CD4-positive, alpha-beta T cell treated with Interleukin-6 at 100 ng/mL for 8 hours (primary cell): Measurements from ENCODE around the gene SGPP1.
"Not testable (repeated sequence)": the region's sequence is repeated elsewhere in the genome, so short reads cannot be mapped to it uniquely, and the experiment has no call there.

Experiments used
- DNase-seq: peaks from one replicate; pipeline ENCODE4 v3.0.0-alpha.2; 2020; ENCODE audit warnings: mixed read lengths, low spot score

SGPP1 gene

DNA sequence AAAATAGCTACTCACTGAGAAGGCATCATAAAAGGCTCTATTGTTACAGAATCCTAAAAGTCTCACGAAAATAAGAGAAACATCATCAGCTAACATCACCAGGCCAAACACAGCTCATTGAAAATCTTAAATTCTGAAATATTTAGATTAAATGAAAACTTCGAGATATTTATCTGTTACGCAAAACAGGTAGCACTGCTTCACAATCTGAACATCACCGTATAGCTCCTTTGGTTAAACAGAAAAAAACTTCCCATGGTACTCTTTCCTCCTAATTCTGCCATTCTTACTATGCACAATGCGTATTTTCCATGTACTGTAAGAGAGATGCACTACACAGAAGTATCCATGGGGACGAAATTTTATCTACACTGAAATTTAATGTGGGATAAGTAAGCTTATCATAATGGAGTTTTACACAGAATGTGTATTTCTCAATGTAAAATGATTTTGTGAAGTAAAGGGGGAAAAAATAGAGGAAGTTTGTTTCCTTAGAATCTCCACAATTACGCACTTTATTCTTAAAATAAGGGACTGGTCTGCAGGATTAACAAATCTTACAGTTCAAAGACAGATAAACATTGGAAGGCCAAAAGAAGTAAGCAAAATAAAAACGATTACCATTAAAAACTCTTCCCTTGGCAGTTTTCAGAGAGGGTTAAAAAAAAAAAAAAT is 1.9 kb downstream of the SGPP1 start:
- DNase-seq, result no peak

DNA sequence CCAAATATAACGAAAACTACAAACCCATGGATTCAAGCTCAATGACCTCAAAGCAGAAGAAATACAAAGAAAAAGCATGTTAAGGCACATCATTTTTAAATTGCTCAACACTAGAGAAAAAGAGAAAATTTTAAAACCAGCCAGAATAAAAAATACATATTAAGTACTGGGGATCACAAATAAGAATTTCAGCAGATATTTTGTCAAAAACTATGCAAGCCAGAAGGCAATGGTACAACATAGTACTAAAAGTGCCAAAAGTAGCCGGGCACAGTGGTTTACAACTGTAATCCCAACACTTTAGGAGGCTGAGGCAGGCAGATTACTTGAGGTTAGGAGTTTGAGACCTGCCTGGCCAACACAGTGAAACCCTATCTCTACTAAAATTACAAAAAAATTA is 10.2 kb downstream of the SGPP1 start:
- DNase-seq, result no peak

DNA sequence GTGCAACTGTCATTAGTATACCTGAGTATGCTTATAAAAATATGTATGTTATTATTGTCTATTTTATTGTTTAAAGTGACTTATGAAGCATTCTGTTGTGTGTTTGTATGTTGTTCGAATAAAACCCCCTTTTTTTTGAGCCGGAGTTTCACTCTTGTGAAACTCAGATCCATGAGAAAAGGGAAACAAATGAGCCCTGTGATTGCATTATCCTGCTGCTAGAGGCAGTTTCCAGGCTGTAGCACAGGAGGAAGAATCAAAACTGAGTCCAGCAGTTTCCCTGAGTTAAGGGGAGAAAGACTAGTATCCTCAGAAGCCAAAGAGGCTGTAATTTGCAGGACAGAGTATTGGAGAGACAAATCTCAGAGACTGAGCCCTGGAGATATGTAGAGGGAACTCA is 12.5 kb downstream of the SGPP1 start:
- no peak for DNase-seq

GRCh38 chr14:63713764-63714163 is 14.1 kb downstream of the SGPP1 start:
- no peak for DNase-seq

DNA sequence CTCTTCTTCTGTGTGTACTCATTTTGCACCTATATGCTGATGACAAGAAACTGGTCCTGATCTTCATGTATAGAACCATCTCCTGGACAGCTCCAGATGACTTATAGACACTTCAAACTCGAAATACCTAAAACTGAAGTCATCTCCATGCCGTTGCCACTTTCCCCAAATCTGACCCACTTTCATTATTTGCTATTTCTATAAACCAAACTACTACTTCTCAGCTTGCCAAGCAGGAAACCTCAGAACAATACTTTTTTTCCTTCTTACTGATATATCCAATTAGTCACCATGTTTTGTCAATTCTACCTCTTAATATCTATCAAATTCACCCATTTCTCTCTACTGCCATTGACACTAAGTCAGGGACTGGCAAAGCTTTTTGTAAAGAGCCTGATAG is 14.8 kb downstream of the SGPP1 start:
- no peak for DNase-seq

GRCh38 chr14:63712123-63712522 is 15.7 kb downstream of the SGPP1 start:
- DNase-seq, result no peak

DNA sequence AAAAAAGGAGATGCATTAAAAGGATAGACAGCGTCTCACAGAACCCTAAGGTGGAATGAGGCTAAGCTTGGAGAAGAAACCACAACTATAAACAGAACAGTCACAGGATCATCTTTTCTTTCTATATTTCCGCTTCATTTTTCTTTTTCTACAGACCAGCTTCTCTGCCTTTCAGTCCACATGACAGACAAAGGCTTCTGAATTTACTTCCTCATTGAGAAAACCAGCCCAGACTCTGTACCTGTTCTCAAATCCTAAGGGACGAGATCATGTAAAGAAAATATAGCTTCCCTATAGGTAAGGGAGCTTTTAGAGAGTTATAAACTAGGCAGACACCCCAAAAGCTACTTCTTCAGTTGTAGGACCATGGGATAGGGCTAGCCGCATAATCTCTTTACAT is 17.4 kb downstream of the SGPP1 start:
- DNase-seq, result no peak

DNA sequence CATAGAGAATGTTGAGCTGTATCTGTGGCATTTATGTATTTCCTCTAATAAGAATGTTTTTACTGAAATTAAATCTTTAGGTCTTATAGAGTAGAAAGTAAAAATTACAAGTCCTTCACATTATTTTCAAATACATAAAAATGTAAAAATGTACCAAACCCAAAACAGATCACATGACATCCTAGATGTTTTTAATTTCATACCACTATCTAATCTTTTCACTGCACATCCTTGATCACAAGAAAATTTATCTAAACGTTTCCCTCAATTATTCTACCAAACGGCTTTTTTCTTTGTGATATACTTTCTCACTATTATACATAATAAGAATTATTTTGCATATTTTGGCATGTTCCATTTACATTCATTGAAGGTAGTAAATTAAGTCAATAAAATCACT is 18.3 kb downstream of the SGPP1 start:
- DNase-seq, result no peak

- DNase-seq, result no peak
Measured at GRCh38 chr14:63707216-63707615, 20.6 kb downstream of the SGPP1 start.

DNA sequence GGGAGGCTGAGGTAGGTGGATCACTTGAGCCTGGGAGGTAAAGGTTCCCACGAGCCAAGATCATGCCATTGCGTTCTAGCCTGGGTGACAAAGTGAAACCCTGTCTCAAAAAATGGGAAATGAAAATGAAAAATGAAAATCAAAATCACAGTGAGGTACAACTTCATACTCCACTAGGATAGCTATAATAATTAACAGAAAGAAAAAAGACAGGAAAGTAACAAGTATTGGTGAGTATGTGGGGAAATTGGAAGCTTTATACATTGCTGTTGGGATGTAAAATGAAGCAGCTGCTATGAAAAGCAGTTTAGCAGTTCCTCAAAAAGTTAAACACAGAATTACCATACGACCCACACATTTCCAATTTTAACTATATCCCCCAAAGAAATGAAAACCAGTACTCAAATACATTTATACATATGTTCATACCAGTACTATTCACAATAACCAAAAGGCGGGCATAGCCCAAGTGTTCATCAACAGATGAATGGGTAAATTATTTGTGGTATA is 22.2 kb downstream of the SGPP1 start:
- no peak for DNase-seq

DNA sequence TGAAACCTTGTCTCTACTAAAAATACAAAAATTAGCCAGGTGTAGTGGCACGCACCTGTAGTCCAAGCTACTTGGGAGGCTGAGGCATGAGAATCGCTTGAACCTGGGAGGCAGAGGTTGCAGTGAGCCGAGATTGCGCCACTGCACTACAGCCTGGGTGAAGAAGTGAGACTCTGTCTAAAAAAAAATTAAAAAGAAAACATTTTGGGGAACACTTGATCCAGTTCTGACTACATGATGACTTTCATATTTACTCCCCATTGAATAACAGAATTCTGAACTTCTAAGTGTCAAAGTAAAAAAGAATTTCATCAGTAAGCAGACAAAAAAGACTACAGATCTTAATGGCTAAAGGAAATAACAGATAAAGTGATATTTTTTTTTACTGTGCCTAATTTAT is 25.3 kb downstream of the SGPP1 start:
- not testable (repeated sequence) for DNase-seq

GRCh38 chr14:63701606-63702299 is 26.1 kb downstream of the SGPP1 start:
- DNase-seq, result no peak

GRCh38 chr14:63692310-63693020 is 35.4 kb downstream of the SGPP1 start:
- no peak for DNase-seq

GRCh38 chr14:63689132-63689531 is 38.7 kb downstream of the SGPP1 start:
- no peak for DNase-seq

DNA sequence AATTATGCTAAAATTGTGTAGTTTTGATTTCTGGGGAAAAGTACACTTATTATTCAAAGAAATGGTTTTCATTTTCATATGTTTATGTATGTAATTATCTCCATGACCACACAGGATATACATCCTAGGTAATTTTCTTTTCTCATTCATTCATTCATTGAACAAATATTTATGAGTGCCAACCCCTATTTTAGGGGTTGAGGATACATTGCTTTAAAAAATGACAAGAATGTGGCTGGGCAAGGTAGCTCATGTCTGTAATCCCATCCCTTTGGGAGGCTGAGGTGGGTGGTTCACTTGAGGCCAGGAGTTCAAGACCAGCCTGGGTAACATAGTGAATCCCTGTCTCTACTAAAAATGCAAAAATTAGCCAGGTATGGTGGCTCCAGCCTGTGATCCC is 40.9 kb downstream of the SGPP1 start:
- no peak for DNase-seq

GRCh38 chr14:63685401-63685800 is 42.5 kb downstream of the SGPP1 start:
- DNase-seq, result no peak

GRCh38 chr14:63682727-63683593 is 44.9 kb downstream of the SGPP1 start:
- no peak for DNase-seq

DNA sequence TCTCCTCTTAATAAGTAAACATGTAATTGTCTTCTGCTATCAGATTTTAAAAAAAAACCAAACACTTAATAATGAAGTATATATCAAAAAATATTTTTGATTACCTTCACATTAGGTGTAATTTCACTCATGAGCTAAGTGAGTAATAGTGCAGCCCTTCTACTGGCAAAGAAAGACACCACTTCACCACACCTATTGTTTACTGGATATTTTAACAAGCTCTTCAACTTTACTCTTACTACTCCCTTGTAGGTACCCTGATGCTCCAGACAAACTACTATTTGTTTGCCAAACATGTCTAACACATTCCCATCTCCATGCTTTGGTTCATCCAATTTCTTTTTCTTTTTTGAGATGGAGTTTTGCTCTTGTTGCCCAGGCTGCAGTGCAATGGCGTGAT is 49.3 kb downstream of the SGPP1 start:
- no peak for DNase-seq

DNA sequence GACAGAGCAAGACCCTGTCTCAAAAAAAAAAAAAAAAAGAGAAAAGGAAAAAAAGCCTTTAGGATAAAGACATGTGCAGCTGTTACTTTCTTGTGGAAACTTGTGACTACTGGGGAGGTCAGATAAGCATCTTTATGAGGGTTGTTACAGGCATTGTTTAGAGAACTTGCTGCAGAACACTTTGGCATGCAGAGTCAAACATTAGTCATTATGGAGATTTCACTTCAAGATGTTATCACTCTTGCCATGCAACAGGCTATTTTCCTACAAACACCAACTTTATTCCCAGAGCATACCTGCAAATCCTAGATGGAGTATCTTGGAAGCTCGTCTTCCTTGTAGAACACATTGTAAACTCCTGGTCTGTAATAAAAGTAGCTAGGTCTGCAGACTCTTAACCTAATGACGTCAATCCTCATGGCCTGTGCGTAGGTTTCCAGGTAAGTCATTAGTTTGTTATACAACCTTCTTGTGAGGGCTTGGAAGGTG is 49.9 kb downstream of the SGPP1 start:
- no peak for DNase-seq

DNA sequence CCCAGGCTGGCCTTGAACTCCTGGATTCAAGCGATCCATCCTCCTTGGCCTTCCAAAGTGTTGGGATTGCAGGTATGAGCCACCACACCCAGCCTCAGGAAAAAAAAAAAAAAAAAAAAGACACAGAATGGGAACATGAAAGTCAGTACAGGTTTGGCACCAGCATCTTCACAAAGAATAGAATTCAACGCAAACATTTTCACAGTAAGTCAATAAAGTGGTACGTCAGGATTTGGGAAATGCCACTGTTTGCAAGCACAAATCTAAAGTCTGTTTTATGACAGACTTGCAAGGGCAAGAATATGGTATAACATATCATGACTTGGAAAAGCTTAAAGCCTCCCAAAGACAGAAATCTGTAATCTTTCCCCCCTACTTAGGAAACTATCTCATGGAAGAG is 51.2 kb downstream of the SGPP1 start:
- no peak for DNase-seq

GRCh38 chr14:63673886-63674497 is 53.9 kb downstream of the SGPP1 start:
- no peak for DNase-seq

- no peak for DNase-seq
Measured at GRCh38 chr14:63673255-63673654, 54.6 kb downstream of the SGPP1 start.
